Measurements from ENCODE around the gene INTS6. TPM values are rescaled to one million over a fixed set of nuclear protein-coding genes. Genes with fewer than 3 reads are reported as not detected.
A peak's percentile ranks its signal among the peaks of the same experiment; 100 is the strongest.

INTS6 gene
- total RNA-seq, 2 donors from 2014 or later = 37.4 to 59.0 TPM

GRCh38 chr13:51397262-51397941, 55.4 kb downstream of the INTS6 start:
- intact Hi-C loops (cut with DNase I) = no loop called here
- TF ChIP-seq POLR2AphosphoS5 (IDR thresholded peaks at IDR 0.05) (peak; percentile 86), CTCF (IDR thresholded peaks at IDR 0.05) (no peak), POLR2A (IDR thresholded peaks at IDR 0.05) (no peak)
- peaks cover 3% of the 10 kb centered on the region for H3K4me1 ChIP-seq (replicated peaks)
- peak overlapping the region in 1 of 2 donors; percentile 3 for H3K27ac ChIP-seq
- peak; percentile 78 for DNase-seq (ENCODE audit: low spot score)
- H3K4me3 ChIP-seq = no peak overlapping the region
- no peaks in the 10 kb centered on the region for H3K9me3 ChIP-seq
- 64% methylated on average over 6 of the region's 6 CpGs for WGBS
- no peaks in the 10 kb centered on the region for H3K27me3 ChIP-seq (replicated peaks; ENCODE audit: insufficient read depth)
- no peaks in the 10 kb centered on the region for H3K36me3 ChIP-seq

DNA sequence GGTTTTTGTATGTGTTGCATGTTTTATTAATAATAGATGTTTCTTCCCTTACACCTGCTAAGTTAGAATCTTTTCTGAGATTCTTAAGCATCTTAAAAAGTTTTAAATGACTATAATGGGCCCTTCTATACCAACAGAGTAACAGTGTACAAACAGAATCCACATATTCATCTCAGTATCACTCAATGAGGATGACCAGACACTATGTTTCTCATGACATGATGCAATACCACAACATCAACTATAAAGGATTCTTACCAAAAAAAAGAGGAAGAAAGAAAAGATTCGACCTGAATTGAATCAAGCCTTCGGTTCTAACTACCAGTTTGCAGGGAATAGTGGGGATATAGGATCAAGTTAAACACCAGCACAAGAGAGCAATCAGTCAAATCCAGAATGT, 56.5 kb downstream of the INTS6 start:
- 91% methylated on average over 2 of the region's 2 CpGs for WGBS
- no peak overlapping the region for H3K4me3 ChIP-seq
- H3K27me3 ChIP-seq (replicated peaks; ENCODE audit: insufficient read depth) = no peaks in the 10 kb centered on the region
- no peaks in the 10 kb centered on the region for H3K36me3 ChIP-seq
- H3K27ac ChIP-seq = peak overlapping the region in 1 of 2 donors; percentile 3
- peaks cover 3% of the 10 kb centered on the region for H3K4me1 ChIP-seq (replicated peaks)
- DNase-seq (ENCODE audit: low spot score) = no peak
- H3K9me3 ChIP-seq = no peaks in the 10 kb centered on the region
- TF ChIP-seq POLR2A (IDR thresholded peaks at IDR 0.05) (no peak), POLR2AphosphoS5 (IDR thresholded peaks at IDR 0.05) (no peak), CTCF (IDR thresholded peaks at IDR 0.05) (no peak)
- intact Hi-C loops (cut with DNase I) = no loop called here

- Histone ChIP-seq H3K4me3 (no peak overlapping the region), H3K9me3 (no peaks in the 10 kb centered on the region), H3K27me3 (replicated peaks; ENCODE audit: insufficient read depth) (no peaks in the 10 kb centered on the region), H3K36me3 (no peaks in the 10 kb centered on the region), H3K27ac (no peak overlapping the region), H3K4me1 (replicated peaks) (peaks cover 3% of the 10 kb centered on the region)
- intact Hi-C loops (cut with DNase I) = no loop called here
- TF ChIP-seq POLR2A (IDR thresholded peaks at IDR 0.05) = no peak
- TF ChIP-seq CTCF (IDR thresholded peaks at IDR 0.05) = no peak
- no peak for TF ChIP-seq POLR2AphosphoS5 (IDR thresholded peaks at IDR 0.05)
- DNase-seq (ENCODE audit: low spot score) = no peak
These were observed 58.1 kb downstream of the INTS6 start for GRCh38 chr13:51394724-51395123.

- no peaks in the 10 kb centered on the region for H3K9me3 ChIP-seq
- no peaks in the 10 kb centered on the region for H3K36me3 ChIP-seq
- TF ChIP-seq POLR2AphosphoS5 (IDR thresholded peaks at IDR 0.05) = no peak
- no peak for TF ChIP-seq CTCF (IDR thresholded peaks at IDR 0.05)
- TF ChIP-seq POLR2A (IDR thresholded peaks at IDR 0.05) = no peak
- H3K27ac ChIP-seq = no peak overlapping the region
- H3K27me3 ChIP-seq (replicated peaks; ENCODE audit: insufficient read depth) = no peaks in the 10 kb centered on the region
- no peak for DNase-seq (ENCODE audit: low spot score)
- H3K4me1 ChIP-seq (replicated peaks) = no peaks in the 10 kb centered on the region
- H3K4me3 ChIP-seq = no peak overlapping the region
- intact Hi-C loops (cut with DNase I) = no loop called here
- 92% methylated on average over 2 of the region's 2 CpGs for WGBS
These were observed 67.7 kb downstream of the INTS6 start for GRCh38 chr13:51385114-51385513.

GRCh38 chr13:51380269-51380668, 72.6 kb downstream of the INTS6 start:
- no peak overlapping the region for H3K4me3 ChIP-seq
- no peaks in the 10 kb centered on the region for H3K36me3 ChIP-seq
- no peak for DNase-seq (ENCODE audit: low spot score)
- H3K27ac ChIP-seq = no peak overlapping the region
- no peaks in the 10 kb centered on the region for H3K27me3 ChIP-seq (replicated peaks; ENCODE audit: insufficient read depth)
- WGBS = 48% methylated on average over 4 of the region's 4 CpGs
- no peaks in the 10 kb centered on the region for H3K9me3 ChIP-seq
- intact Hi-C loops (cut with DNase I) = no loop called here
- no peak for TF ChIP-seq POLR2A (IDR thresholded peaks at IDR 0.05)
- TF ChIP-seq POLR2AphosphoS5 (IDR thresholded peaks at IDR 0.05) = peak; percentile 11
- no peaks in the 10 kb centered on the region for H3K4me1 ChIP-seq (replicated peaks)
